Natural killer cell treated with Interleukin-12 subunit alpha and Interleukin-12 subunit beta and Interleukin-15 and Interleukin-18, amount 100 ng/mL, for 72 hours (primary cell): ENCODE data around the gene CNOT6. TPM values are rescaled to one million over a fixed set of nuclear protein-coding genes. Genes with fewer than 3 reads are reported as not detected.

Experiments
- ATAC-seq, 2 donors: fragments of 150-1000 bp; cut with Tn5 transposase in 1 of 2; sonication (Bioruptor Pico), chemical (Tn5 transposase) in 1 of 2; 2 replicates each; pipeline ENCODE4 v1.10.0; 2021
- DNase-seq: peaks from one replicate; pipeline ENCODE4 v3.0.0; 2022; ENCODE audit warnings: low spot score
- H3K27ac Mint-ChIP-seq, 2 donors: 1 replicate in 1 of 2; 2 replicates in 1 of 2; pipeline ENCODE4 v1.8.0; 2022; ENCODE audit warnings: mixed read lengths in 2 of 2, mild to moderate bottlenecking in 1 of 2, moderate library complexity in 1 of 2
- H3K27me3 Mint-ChIP-seq, 2 donors: 1 replicate in 1 of 2; 2 replicates in 1 of 2; pipeline ENCODE4 v1.8.0; 2022; ENCODE audit warnings: mixed read lengths in 2 of 2
- H3K36me3 Mint-ChIP-seq: one replicate; pipeline ENCODE4 v1.8.0; 2022; ENCODE audit warnings: mixed read lengths
- H3K4me1 Mint-ChIP-seq, 2 donors: 1 replicate in 1 of 2; 2 replicates in 1 of 2; pipeline ENCODE4 v1.8.0; 2022; ENCODE audit warnings: low read depth in 2 of 2, mixed read lengths in 2 of 2, mild to moderate bottlenecking in 1 of 2
- H3K4me3 Mint-ChIP-seq: one replicate; pipeline ENCODE4 v1.8.0; 2022; ENCODE audit warnings: mixed read lengths
- H3K9me3 Mint-ChIP-seq: 2 replicates; pipeline ENCODE4 v1.8.0; 2022; ENCODE audit warnings: mixed read lengths
- total RNA-seq, 2 donors: library from RNA; stranded (reverse); gene quantifications; one replicate each; pipeline ENCODE4 v1.2.3, GENCODE V29; 2022

CNOT6 gene
- total RNA-seq, 2 donors from 2014 or later: 32.8 to 38.5 TPM

DNA sequence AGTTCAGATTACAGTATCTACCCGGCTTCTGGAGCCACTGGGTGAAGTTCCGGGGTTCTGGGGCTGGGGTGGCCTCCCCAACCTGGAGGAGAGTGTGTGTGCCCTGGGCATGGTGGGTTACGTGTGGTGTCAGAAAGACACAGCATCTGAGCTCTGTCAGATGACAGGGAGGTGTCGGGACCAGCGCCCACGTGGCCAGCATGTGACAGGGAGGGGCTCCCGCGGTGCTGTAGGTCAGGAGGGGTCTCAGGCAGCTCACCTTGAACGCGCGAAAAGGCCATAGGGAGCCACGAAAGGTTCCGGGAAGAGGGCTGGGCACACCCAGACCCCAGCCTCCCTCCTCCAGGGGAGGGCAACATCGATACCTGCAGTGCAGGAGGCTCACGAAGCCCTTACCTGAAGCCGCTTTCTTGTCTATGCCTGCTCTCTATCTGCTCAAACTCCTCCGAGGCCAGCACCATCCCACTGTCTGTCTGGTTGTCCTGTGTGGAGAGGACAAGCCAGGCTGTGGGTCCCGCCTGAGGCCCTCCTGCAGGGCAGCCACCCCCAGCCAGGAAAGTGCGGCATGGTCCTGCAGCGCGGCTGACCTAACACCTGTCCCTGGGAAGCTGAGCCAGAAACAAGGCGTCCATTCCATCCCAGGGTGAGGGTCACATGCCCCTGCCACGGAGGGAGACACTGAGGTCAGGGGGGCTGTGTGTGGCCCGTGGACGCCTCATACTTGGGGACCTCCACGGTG is 114.6 kb downstream of the CNOT6 start:
- ATAC-seq: no peak
- Mint-ChIP-seq H3K36me3 (no peaks in the 10 kb centered on the region), H3K27me3 (peaks cover 0 to 11% of the 10 kb centered on the region in 2 donors), H3K27ac (no peak overlapping the region), H3K4me3 (no peak overlapping the region), H3K9me3 (no peaks in the 10 kb centered on the region), H3K4me1 (peaks cover 0 to 10% of the 10 kb centered on the region in 2 donors)
- no peak for DNase-seq

DNA sequence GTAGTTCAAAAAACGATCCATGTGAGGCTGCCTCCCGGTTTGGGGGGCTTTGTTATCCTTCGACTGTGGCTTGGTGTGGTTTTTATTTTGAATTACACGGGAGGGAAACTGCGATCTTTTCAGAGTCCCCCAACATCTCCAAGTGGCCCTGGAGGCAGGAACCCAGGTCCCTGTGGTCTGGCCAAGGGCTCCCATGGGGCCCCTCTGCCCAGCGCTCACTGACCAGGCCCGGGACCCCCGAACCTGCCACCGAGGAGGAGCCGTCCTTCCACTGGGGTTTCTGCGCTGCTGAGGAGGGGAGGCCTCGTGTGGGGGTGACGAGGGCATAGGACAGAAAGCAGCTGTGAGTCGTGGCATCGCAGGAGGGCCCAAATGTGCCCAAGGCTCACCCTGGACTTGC is 115.2 kb downstream of the CNOT6 start:
- Mint-ChIP-seq H3K36me3 (no peaks in the 10 kb centered on the region), H3K9me3 (no peaks in the 10 kb centered on the region), H3K4me3 (no peak overlapping the region)

DNA sequence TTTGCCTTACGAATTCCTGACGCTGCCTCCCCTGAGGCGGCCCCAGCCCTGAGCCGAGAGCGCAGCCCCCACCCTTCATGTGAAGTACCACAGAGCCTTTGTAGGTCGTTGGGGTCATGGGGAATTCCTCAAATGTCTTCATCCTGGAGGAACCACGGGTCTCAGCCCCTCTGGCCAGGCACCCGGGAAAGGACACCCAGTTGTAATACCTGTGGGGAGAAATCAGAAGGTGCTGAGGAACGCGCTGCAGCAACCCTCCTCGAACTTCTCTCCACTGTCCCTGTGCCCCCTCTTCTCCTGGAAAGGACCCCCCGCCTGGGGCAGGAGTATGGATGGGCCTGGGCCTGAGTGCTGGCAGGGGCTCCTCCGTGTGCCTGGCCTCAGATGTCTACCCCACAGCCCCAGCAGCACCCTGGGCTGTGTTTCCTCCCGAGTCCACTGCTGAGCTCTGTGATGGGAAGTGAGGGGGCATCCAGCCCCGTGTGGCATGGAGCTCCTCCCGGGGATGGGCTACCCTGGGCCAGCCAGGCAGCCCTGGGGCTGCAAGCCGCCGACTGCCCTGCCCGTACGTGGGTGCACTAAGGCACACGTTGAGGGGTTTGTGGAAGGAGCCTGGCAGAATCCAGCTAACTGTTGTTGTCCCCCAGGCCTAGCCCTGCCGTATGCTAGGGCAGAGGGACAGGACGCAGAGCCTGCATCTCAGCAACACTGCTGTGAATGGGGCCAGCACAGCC is 115.8 kb downstream of the CNOT6 start:
- no peak overlapping the region for H3K27ac Mint-ChIP-seq
- H3K9me3 Mint-ChIP-seq: no peaks in the 10 kb centered on the region
- peaks cover 0 to 8% of the 10 kb centered on the region in 2 donors for H3K27me3 Mint-ChIP-seq
- H3K36me3 Mint-ChIP-seq: no peaks in the 10 kb centered on the region
- peaks cover 0 to 6% of the 10 kb centered on the region in 2 donors for H3K4me1 Mint-ChIP-seq
- no peak overlapping the region for H3K4me3 Mint-ChIP-seq
- DNase-seq (no peak), ATAC-seq (no peak)

More for the DNA sequence above, 115.2 kb downstream of the CNOT6 start:
- Mint-ChIP-seq H3K27ac (no peak overlapping the region), H3K4me1 (peaks cover 0 to 7% of the 10 kb centered on the region in 2 donors), H3K27me3 (peaks cover 0 to 9% of the 10 kb centered on the region in 2 donors)
- DNase-seq: no peak
- ATAC-seq: no peak

DNA sequence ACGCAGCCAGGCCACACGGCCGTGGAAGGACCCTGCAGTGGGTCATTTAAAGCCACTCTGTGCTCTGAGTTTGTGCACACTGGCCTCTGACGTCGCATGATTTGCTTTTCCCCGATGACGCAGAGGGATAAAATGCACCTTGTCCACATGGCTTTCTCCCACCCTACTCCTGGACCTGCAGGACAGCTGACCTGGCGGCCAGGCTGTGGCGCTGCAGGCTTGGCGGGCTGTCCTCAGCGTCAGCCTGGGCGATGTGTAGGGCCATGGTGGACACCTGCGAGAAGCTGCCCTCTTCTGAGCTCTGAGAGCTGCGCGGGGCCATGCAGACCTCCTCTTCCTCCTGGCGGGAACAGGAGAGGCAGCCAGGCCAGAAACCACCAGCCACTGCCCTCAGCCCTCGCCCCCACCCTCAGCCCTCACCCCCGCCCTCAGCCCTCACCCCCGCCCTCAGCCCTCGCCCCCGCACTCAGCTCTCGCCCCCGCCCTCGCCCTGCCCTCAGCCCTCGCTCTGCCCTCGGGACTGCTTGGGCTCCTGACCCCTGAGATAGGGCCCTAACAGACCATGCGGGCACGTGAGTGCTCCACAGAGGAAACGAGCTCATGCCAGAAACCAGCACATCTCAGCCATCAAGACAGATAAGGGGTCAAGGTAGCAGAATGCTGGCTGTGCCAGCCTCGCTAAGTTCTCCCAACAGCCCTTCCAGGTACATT is 117.1 kb downstream of the CNOT6 start:
- H3K36me3 Mint-ChIP-seq: no peaks in the 10 kb centered on the region
- H3K9me3 Mint-ChIP-seq: no peaks in the 10 kb centered on the region
- peaks cover 0 to under 1% of the 10 kb centered on the region in 2 donors for H3K27me3 Mint-ChIP-seq
- no peak overlapping the region for H3K4me3 Mint-ChIP-seq
- H3K4me1 Mint-ChIP-seq: peaks cover 0 to 1% of the 10 kb centered on the region in 2 donors
- ATAC-seq: no peak
- no peak overlapping the region for H3K27ac Mint-ChIP-seq
- no peak for DNase-seq

DNA sequence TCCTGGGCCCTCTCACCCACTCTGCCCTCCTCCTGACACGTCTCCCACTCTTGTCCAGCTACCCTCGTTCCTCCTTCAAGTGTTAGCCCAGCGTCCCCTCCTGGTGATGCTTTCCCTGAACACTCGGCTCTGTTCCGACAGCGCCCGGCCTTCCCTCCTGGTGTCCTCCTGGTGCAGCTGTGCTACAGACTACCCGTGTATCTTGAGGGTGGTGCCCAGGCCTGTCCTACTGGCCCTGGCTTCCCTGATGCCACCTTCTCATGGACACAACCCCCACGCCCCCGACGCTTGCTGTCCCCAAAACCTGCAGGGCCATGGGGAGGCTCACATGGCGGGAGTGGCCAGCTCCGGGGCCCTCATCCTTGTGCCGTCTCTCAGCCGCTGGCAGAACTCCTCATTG is 118.5 kb downstream of the CNOT6 start:
- Mint-ChIP-seq H3K27me3 (no peaks in the 10 kb centered on the region), H3K9me3 (no peaks in the 10 kb centered on the region), H3K4me3 (no peak overlapping the region), H3K36me3 (no peaks in the 10 kb centered on the region), H3K4me1 (no peaks in the 10 kb centered on the region), H3K27ac (no peak overlapping the region)
- no peak for ATAC-seq
- no peak for DNase-seq

DNA sequence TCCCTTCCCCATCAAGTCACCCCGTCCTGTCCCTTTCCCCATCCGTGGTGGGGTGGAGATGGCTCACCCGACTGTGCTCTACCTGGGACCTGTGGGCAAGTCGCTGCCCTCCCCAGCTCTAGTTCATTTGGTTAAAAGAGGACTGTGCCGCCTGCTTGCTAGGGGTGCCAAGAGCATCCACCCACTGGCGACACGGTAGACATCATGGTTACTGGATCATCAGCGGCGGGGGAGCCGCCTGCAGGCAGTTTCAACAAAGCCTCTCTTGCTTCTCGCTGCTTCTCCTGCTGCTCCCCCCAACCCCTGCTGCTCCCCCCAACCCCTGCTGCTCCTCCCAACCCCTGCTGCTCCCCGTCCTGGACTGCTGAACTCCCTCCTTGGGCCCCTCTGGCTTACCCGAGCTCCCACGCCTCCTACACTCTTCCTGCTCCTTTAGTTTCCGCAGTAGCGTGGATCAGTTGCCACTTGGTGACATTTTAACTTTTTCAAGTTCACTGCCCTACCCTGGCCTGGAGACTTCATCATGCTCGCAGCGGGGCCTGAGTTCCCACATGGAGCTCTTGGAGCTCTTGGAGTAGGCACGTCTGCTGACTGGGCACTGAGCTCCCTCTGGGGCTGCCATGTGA is 119.1 kb downstream of the CNOT6 start:
- DNase-seq: no peak
- ATAC-seq: no peak
- Mint-ChIP-seq H3K9me3 (no peaks in the 10 kb centered on the region), H3K4me1 (no peaks in the 10 kb centered on the region), H3K36me3 (no peaks in the 10 kb centered on the region), H3K4me3 (no peak overlapping the region), H3K27me3 (no peaks in the 10 kb centered on the region), H3K27ac (no peak overlapping the region)

DNA sequence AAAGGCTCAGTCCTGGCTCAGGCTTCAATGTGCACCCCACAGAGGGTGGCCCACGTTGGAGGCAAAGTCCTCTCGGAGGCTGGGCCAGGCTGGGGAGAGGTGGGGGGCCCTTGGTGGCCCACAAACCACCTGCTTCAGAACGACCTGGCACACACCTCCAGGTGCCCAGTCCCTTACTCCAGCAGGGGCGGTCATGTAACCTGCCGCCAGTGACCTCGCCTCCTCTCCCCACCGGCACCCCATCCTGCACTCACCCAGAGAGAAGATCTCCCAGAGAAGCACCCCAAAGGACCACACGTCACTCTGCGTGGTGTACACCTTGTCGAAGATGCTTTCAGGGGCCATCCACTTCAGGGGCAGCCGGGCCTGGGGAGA is 119.6 kb downstream of the CNOT6 start:
- DNase-seq (no peak), ATAC-seq (peak in 1 of 2 donors; percentile 24)
- Mint-ChIP-seq H3K27me3 (no peaks in the 10 kb centered on the region), H3K27ac (no peak overlapping the region), H3K4me1 (no peaks in the 10 kb centered on the region), H3K36me3 (no peaks in the 10 kb centered on the region), H3K9me3 (no peaks in the 10 kb centered on the region), H3K4me3 (no peak overlapping the region)

DNA sequence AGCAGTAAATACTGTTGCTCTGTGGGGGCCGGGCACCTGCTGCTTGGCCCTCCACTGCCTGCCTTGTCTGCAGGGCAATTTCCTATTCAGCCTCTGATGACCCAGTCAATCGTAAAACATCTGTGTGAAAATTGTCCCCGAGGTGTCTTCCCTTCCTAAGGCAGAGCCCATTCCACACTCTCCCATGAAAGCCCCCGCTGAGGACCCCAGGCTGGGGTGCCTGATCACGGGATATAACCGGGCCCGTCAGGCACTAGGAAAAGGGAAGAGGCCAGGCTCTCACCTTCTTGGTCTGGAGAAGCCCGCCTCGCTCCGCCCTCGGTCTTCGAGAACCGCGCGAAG is 124.3 kb downstream of the CNOT6 start:
- H3K36me3 Mint-ChIP-seq: no peaks in the 10 kb centered on the region
- ATAC-seq (no peak), DNase-seq (no peak)
- no peak overlapping the region for H3K27ac Mint-ChIP-seq
- H3K27me3 Mint-ChIP-seq: no peaks in the 10 kb centered on the region
- no peaks in the 10 kb centered on the region for H3K4me1 Mint-ChIP-seq
- H3K4me3 Mint-ChIP-seq: no peak overlapping the region
- H3K9me3 Mint-ChIP-seq: no peaks in the 10 kb centered on the region

DNA sequence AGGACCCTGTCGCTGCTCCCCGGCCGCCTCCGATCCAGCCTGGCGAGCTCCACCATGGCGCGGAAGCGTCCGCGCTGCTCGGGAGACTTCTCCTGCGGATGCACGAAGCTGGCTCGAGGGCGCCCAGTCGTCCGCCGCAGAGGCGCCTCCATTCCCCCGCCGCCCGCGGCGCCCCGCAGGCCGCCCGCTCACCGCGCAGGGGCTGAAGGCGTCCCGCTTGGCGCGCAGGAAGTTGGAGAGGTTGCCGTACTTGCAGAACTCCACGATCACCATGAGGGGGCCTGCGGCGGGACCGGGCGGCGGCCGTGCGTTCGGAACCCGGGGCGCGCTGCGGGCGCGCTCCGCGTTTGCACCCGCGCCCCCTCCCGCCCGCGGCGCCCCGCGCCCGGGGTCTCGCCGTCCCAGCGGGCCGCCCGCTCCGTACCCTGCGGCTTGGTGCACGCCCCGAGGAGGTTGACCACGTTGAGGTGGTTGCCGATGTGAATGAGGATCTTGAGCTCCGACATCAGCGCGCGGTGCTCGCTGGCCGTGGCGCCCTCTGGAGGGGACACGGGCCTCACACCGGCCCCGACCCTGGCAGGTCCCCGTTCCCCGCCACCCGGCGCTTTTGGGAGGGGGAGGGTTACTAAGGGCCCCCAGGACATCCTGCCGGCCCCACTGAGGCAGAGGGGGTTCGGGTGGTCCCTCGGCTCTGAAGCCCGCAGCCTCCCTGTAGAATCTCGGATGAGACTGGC is 124.8 kb downstream of the CNOT6 start:
- no peaks in the 10 kb centered on the region for H3K36me3 Mint-ChIP-seq
- no peak for DNase-seq
- no peaks in the 10 kb centered on the region for H3K27me3 Mint-ChIP-seq
- H3K4me1 Mint-ChIP-seq: no peaks in the 10 kb centered on the region
- peak; percentile 46 to 47 for ATAC-seq
- no peak overlapping the region for H3K27ac Mint-ChIP-seq
- no peaks in the 10 kb centered on the region for H3K9me3 Mint-ChIP-seq
- no peak overlapping the region for H3K4me3 Mint-ChIP-seq

DNA sequence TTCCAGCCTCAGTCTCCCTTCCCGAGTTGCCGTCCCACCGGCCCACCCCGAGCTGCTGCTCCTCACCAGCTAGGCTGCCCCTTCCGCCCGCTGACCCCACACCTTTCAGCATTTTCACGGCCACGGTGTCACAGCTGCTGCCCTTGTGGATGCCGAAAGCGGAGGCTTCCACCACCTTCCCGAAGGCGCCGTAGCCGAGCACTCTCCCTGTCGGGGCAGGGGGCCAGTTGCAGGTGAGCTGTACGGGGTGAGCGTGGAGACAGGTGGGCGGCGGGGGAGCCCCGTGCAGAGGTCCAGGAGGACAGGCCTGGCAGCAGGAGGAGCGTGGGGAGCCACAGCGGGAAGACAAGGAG is 125.4 kb downstream of the CNOT6 start:
- Mint-ChIP-seq H3K27ac (no peak overlapping the region), H3K36me3 (no peaks in the 10 kb centered on the region), H3K4me3 (no peak overlapping the region), H3K9me3 (no peaks in the 10 kb centered on the region), H3K4me1 (no peaks in the 10 kb centered on the region), H3K27me3 (no peaks in the 10 kb centered on the region)
- ATAC-seq: no peak
- DNase-seq: no peak

DNA sequence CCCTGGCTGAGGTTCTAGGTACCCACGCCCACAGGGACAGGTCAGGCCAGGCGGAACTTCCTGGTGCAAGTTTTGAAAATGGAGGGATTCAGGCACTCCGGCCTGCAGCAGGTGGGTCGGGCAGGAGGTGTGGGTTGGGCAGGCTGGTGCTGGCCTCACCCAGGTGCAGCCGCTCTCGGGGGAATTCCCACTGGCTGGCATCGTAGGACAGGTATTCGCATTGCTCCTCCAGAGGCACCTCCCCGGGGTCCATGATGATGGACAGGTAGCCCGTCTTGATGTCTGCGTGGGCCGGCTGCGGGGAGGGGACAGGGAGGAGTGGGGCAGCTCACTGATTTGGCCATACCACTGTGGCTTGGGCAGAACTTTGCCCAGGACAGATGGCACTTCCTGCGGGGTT is 125.8 kb downstream of the CNOT6 start:
- no peaks in the 10 kb centered on the region for H3K9me3 Mint-ChIP-seq
- H3K36me3 Mint-ChIP-seq: no peaks in the 10 kb centered on the region
- no peak for ATAC-seq
- DNase-seq: no peak
- H3K4me3 Mint-ChIP-seq: no peak overlapping the region
- H3K27ac Mint-ChIP-seq: no peak overlapping the region
- no peaks in the 10 kb centered on the region for H3K4me1 Mint-ChIP-seq
- no peaks in the 10 kb centered on the region for H3K27me3 Mint-ChIP-seq

DNA sequence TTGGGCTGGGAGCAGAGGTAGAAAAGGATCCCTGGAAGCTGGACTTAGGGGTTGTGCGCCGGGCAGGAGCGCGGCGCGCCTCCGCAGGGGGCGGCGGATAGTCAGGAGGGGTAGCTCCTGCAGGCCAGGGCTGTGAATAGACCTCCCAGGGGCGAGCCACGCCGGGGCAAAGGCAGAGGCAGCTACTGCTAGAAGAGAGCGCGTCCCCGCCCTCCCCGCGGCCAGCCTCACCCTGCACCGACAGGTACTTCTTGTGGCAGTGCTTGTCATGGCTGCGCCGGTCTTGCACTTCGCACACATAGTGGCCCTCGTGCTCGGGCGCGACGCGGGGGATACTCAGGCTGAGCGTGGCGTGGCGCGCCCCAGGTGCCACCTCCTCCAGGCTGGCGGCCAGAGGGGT is 127.1 kb downstream of the CNOT6 start:
- H3K4me3 Mint-ChIP-seq: no peak overlapping the region
- H3K36me3 Mint-ChIP-seq: no peaks in the 10 kb centered on the region
- no peaks in the 10 kb centered on the region for H3K27me3 Mint-ChIP-seq
- H3K27ac Mint-ChIP-seq: no peak overlapping the region
- ATAC-seq (no peak), DNase-seq (no peak)
- H3K4me1 Mint-ChIP-seq: no peaks in the 10 kb centered on the region
- no peaks in the 10 kb centered on the region for H3K9me3 Mint-ChIP-seq

DNA sequence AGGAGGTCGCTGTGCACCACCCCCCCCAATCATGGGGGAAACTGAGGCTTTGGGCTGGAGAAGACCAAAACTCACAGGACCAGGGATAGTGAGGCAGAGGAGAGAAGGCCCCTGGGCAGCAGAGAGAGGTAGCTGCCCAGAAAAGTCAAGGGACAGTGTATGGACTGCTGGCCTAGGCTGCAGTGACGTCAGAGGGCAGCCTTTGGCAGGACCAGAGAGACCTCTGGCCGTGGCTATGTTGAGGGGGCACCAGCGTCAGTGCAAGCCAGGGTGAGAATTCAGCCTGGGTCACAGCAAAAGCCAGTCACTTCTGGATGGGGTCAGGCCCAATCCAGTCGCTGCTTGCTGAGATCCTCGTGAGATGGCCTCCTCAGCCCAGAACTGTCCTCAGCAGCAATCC is 128.7 kb downstream of the CNOT6 start:
- Mint-ChIP-seq H3K9me3 (no peaks in the 10 kb centered on the region), H3K4me1 (no peaks in the 10 kb centered on the region), H3K36me3 (no peaks in the 10 kb centered on the region), H3K27ac (no peak overlapping the region), H3K4me3 (no peak overlapping the region), H3K27me3 (no peaks in the 10 kb centered on the region)
- ATAC-seq (no peak), DNase-seq (no peak)
